CD4-positive, alpha-beta T cell treated with Interleukin-4 for 4 hours (primary cell): Measurements from ENCODE around the gene CUX1.
"Not testable (repeated sequence)": the region's sequence is repeated elsewhere in the genome, so short reads cannot be mapped to it uniquely, and the experiment has no call there.

Experiments used
- DNase-seq: peaks from one replicate; pipeline ENCODE4 v3.0.0-alpha.2; 2020

The CUX1 gene

GRCh38 chr7:101961811-101962210, 144.4 kb downstream of the CUX1 start:
- DNase-seq = no peak

GRCh38 chr7:101963693-101964092, 146.3 kb downstream of the CUX1 start:
- no peak for DNase-seq

GRCh38 chr7:101964680-101965452, 147.4 kb downstream of the CUX1 start:
- no peak for DNase-seq

- DNase-seq = no peak
Observed at GRCh38 chr7:101968720-101969466, 151.5 kb downstream of the CUX1 start.

GRCh38 chr7:101969997-101970585, 152.7 kb downstream of the CUX1 start:
- DNase-seq = no peak

- DNase-seq = no peak
Observed at GRCh38 chr7:101970801-101971200, 153.4 kb downstream of the CUX1 start.

- DNase-seq = no peak
Observed at GRCh38 chr7:101971457-101971856, 154.0 kb downstream of the CUX1 start.

- DNase-seq = no peak
Observed at GRCh38 chr7:101972627-101973026, 155.2 kb downstream of the CUX1 start.

- DNase-seq = no peak
Observed at GRCh38 chr7:101973130-101973529, 155.7 kb downstream of the CUX1 start.

- DNase-seq = no peak
Observed at GRCh38 chr7:101974393-101974792, 157.0 kb downstream of the CUX1 start.

GRCh38 chr7:101975046-101975445, 157.6 kb downstream of the CUX1 start:
- no peak for DNase-seq

- no peak for DNase-seq
Observed at GRCh38 chr7:101976411-101976810, 159.0 kb downstream of the CUX1 start.

GRCh38 chr7:101977249-101977648, 159.8 kb downstream of the CUX1 start:
- DNase-seq = no peak

- DNase-seq = no peak
Observed at GRCh38 chr7:101978683-101979082, 161.3 kb downstream of the CUX1 start.

GRCh38 chr7:101983147-101983811, 165.9 kb downstream of the CUX1 start:
- no peak for DNase-seq

- no peak for DNase-seq
Observed at GRCh38 chr7:101984133-101984879, 166.9 kb downstream of the CUX1 start.

GRCh38 chr7:101985057-101985902, 167.9 kb downstream of the CUX1 start:
- DNase-seq = no peak

GRCh38 chr7:101985903-101986734, 168.7 kb downstream of the CUX1 start:
- DNase-seq = no peak

GRCh38 chr7:101987494-101987893, 170.1 kb downstream of the CUX1 start:
- no peak for DNase-seq

GRCh38 chr7:101988060-101988459, 170.6 kb downstream of the CUX1 start:
- not testable (repeated sequence) for DNase-seq

GRCh38 chr7:101988513-101988912, 171.1 kb downstream of the CUX1 start:
- DNase-seq = no peak
